ENCODE data around the gene CTAG1B.
"Not testable (repeated sequence)": the region's sequence is repeated elsewhere in the genome, so short reads cannot be mapped to it uniquely, and the experiment has no call there.

- not testable (repeated sequence) for TF ChIP-seq CTCF (IDR thresholded peaks at IDR 0.05); ZFX (IDR thresholded peaks at IDR 0.05; ENCODE audit: borderline replicate concordance)
Observed at GRCh38 chrX:154620767-154621414, 1.8 kb upstream of the CTAG1B start.

Data from 22Rv1 (cell line).